ENCODE data around the gene TRIM52.
A peak's percentile ranks its signal among the peaks of the same experiment; 100 is the strongest.

- TF ChIP-seq CTCF (IDR thresholded peaks at IDR 0.05 in 8 of 11, conservative IDR thresholded peaks at IDR 0.05 in 3 of 11) (no peak), POLR2A (IDR thresholded peaks at IDR 0.05) (no peak), POLR2AphosphoS5 (IDR thresholded peaks at IDR 0.05) (peak in 2 of 3 donors; percentile 45 to 56)
Observed at GRCh38 chr5:181207214-181207959, 53.6 kb downstream of the TRIM52 start.
